Endothelial cell of umbilical vein (primary cell): ENCODE results near the gene TPRA1. TPM values are rescaled to one million over a fixed set of nuclear protein-coding genes. Genes with fewer than 3 reads are reported as not detected.

Experiments
- BruUV-seq: library from RNA; stranded (reverse); fragments of 400-500 nt; replicated peaks from 2 replicates; lab custom pipeline; 2021; lab: Mats Ljungman, UMichigan
- CTCF ChIA-PET: fragments of 300-600, 350-600 bp; sonication (Branson Sonifier 250); formaldehyde crosslinking; loops from one replicate; lab custom pipeline; 2021; ENCODE audit warnings: antibody characterized with exemption, inconsistent platforms; lab: Charles Lee
- POLR2A ChIA-PET: fragments of 300-600, 350-600 bp; sonication (Branson Sonifier 250); formaldehyde crosslinking; loops from one replicate; lab custom pipeline; 2021; ENCODE audit warnings: antibody characterized with exemption, inconsistent platforms; lab: Charles Lee
- DNase-seq: peaks from one replicate; pipeline ENCODE4 v3.0.0-alpha.2; 2011; ENCODE audit warnings: low read depth, low spot score
- FAIRE-seq: peaks from 2 replicates; lab custom pipeline; 2011; peaks lifted over from hg19 to GRCh38; lab: Jason Lieb, UNC
- H2AFZ ChIP-seq: 2 replicates; pipeline ENCODE4 v1.6.0; 2012; ENCODE audit warnings: low read depth, low read length, control low read depth, inconsistent platforms
- H3K27ac ChIP-seq: 2 replicates; pipeline ENCODE4 v1.5.1; 2011; ENCODE audit warnings: low read depth, mild to moderate bottlenecking, control low read depth, low read length, moderate library complexity; ENCODE audit not compliant: insufficient read depth
- H3K27me3 ChIP-seq, 2 experiments: 2 replicates each; pipeline versions ENCODE4 v1.6.0 to v1.6.1; 2011; ENCODE audit warnings: low read length in 2 of 2, mixed read lengths in 1 of 2; ENCODE audit not compliant: control insufficient read depth in 2 of 2, insufficient read depth in 2 of 2
- H3K36me3 ChIP-seq, 2 experiments: 2 replicates in 1 of 2; 3 replicates in 1 of 2; pipeline ENCODE4 v1.5.1; 2011; ENCODE audit warnings: low read length in 2 of 2, mild to moderate bottlenecking in 1 of 2, moderate library complexity in 1 of 2; ENCODE audit not compliant: control insufficient read depth in 2 of 2, insufficient read depth in 2 of 2; ENCODE audit errors: extremely low read depth in 1 of 2
- H3K4me1 ChIP-seq: 3 replicates; pipeline ENCODE4 v1.5.1; 2011; ENCODE audit warnings: mild to moderate bottlenecking, low read length; ENCODE audit not compliant: control insufficient read depth, insufficient read depth; ENCODE audit errors: extremely low read depth
- H3K4me2 ChIP-seq: 2 replicates; pipeline ENCODE4 v1.6.1; 2011; ENCODE audit warnings: low read length, control low read depth, mixed read lengths; ENCODE audit not compliant: insufficient read depth
- H3K4me3 ChIP-seq, 3 experiments: fragments of 200-600 bp in 1 of 3; sonication (generic), shearing (Covaris generic) in 1 of 3; replicated peaks in 1 of 3; 2 replicates each; pipeline ENCODE4 v1.5.1; 2011 to 2016; ENCODE audit warnings: control low read depth in 3 of 3, low read length in 3 of 3, mild to moderate bottlenecking in 2 of 3, inconsistent platforms in 1 of 3, low read depth in 1 of 3, moderate library complexity in 1 of 3; ENCODE audit not compliant: insufficient read depth in 1 of 3
- H3K79me2 ChIP-seq: 2 replicates; pipeline ENCODE4 v1.6.0; 2012; ENCODE audit warnings: low read length, inconsistent platforms; ENCODE audit not compliant: control insufficient read depth, insufficient read depth
- H3K9ac ChIP-seq: replicated peaks from 2 replicates; pipeline ENCODE3; 2011; ENCODE audit warnings: low read length, control low read depth; ENCODE audit not compliant: insufficient read depth; ENCODE audit errors: extremely low read depth
- H3K9me1 ChIP-seq: replicated peaks from 3 replicates; pipeline ENCODE4 v1.6.0; 2011; ENCODE audit warnings: mild to moderate bottlenecking, low read length; ENCODE audit not compliant: control insufficient read depth, insufficient read depth; ENCODE audit errors: extremely low read depth
- H3K9me3 ChIP-seq: replicated peaks from 2 replicates; pipeline ENCODE4 v1.5.1; 2012; ENCODE audit warnings: low read length, inconsistent platforms; ENCODE audit not compliant: control insufficient read depth, insufficient read depth
- H4K20me1 ChIP-seq: replicated peaks from 2 replicates; pipeline ENCODE3; 2011; ENCODE audit warnings: mild to moderate bottlenecking, low read length; ENCODE audit not compliant: control insufficient read depth, insufficient read depth; ENCODE audit errors: extremely low read depth
- EZH2 ChIP-seq: IDR thresholded peaks from 2 replicates; pipeline ENCODE4 v1.6.1; 2012; ENCODE audit warnings: borderline replicate concordance, low read depth, mild to moderate bottlenecking, moderate library complexity, low read length, inconsistent platforms; ENCODE audit not compliant: severe bottlenecking
- FOS ChIP-seq: IDR thresholded peaks from 2 replicates; pipeline ENCODE4 v1.6.1; 2011; ENCODE audit warnings: mild to moderate bottlenecking, low read length, moderate library complexity, borderline replicate concordance; ENCODE audit not compliant: insufficient read depth
- GATA2 ChIP-seq: IDR thresholded peaks from 2 replicates; pipeline ENCODE4 v1.7.0; 2011; ENCODE audit warnings: low read depth, mild to moderate bottlenecking, moderate library complexity, mixed read lengths, low read length; ENCODE audit not compliant: insufficient read length, insufficient read depth
- JUN ChIP-seq: IDR thresholded peaks from 2 replicates; pipeline ENCODE4 v1.6.1; 2011; ENCODE audit warnings: borderline replicate concordance, low read depth; ENCODE audit not compliant: insufficient read length, insufficient read depth
- MYC ChIP-seq: IDR thresholded peaks from one replicate; pipeline ENCODE4 v1.6.1; 2011; ENCODE audit warnings: mild to moderate bottlenecking, low read depth, low read length
- POLR2A ChIP-seq: IDR thresholded peaks from 2 replicates; pipeline ENCODE4 v1.6.1; 2012; ENCODE audit warnings: low read depth, mild to moderate bottlenecking, control low read depth, low read length
- POLR2AphosphoS5 ChIP-seq: IDR thresholded peaks from 2 replicates; pipeline ENCODE4 v1.6.1; 2012; ENCODE audit warnings: low read depth, mild to moderate bottlenecking, control low read depth, low read length, moderate library complexity; ENCODE audit not compliant: insufficient read depth
- dilution Hi-C: fragments of 300-500 bp; cut with MboI; formaldehyde crosslinking; loops from one replicate; pipeline ENCODE4 v1.15.0; 2019; ENCODE audit warnings: low sequenced_read_pairs; ENCODE audit not compliant: extremely low pct_ligation_motif_present
- intact Hi-C: fragments of 100-400 bp; cut with micrococcal nuclease; formaldehyde crosslinking; loops from one replicate; pipeline ENCODE4 v1.10.0; 2022
- polyA plus RNA-seq, 4 experiments: library from polyadenylated mRNA; depleted of rRNA in 3 of 4; stranded (reverse) in 3 of 4; unstranded in 1 of 4; fragments of >200 nt; gene quantifications; 2 replicates each; pipeline versions ENCODE4 v1.2.1 to v1.2.3, GENCODE V29; 2011 to 2012; ENCODE audit warnings: missing spikeins in 1 of 4
- total RNA-seq: library from RNA; stranded (reverse); gene quantifications from 2 replicates; pipeline ENCODE4 v1.2.3, GENCODE V29; 2021
- TF ChIP-seq, protein P1 (sequence below), 2 donors: IDR thresholded peaks; 1 replicate in 1 of 2; 2 replicates in 1 of 2; pipeline ENCODE4 v1.5.1; 2011; ENCODE audit warnings: low read length in 2 of 2, mild to moderate bottlenecking in 2 of 2, moderate library complexity in 2 of 2, control low read depth in 1 of 2, inconsistent platforms in 1 of 2, low read depth in 1 of 2; ENCODE audit not compliant: insufficient read depth in 1 of 2; ENCODE audit errors: extremely low read depth in 1 of 2
- TF ChIP-seq, protein P2 (sequence below): IDR thresholded peaks from 2 replicates; pipeline ENCODE4 v1.6.1; 2011; ENCODE audit not compliant: insufficient read depth, insufficient read length

Gene TPRA1
- total and polyA plus RNA-seq, 2 donors (not counting 3 experiments of a cell fraction or from before 2014, with no cell fraction given): 34.3 to 58.0 TPM

DNA sequence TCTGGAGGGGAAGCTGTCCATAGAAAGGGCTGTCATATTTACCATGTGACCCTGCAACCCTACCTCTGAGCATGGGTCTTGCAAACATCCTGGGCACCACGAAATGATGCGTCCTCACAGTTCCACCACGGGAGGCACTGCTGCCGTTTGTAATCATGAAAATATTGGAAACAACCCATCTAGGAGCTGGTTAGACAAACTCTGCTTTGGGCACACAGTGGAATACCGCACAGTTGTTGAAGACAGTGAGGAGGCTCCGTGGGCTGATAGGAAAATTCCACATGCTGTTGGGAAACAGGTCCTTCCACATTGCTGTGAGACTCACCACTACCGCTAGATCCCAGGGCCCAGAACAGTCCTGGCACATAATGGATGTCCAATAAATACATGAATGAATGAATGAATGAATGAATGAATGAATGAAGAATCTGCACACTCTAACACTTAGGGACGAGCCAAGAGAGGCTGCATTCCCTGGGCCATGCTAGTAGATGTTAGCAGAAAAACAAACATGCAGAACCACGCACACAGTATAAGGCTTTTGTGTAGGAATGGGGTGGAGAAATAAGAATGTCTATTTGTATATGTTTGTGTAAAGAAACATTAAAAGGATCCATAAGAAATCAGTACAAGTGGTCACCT, 40.6 kb downstream of the TPRA1 start:
- TF ChIP-seq JUN (no peak), FOS (no peak), POLR2A (no peak), GATA2 (no peak), POLR2AphosphoS5 (no peak), EZH2 (no peak), MYC (no peak)
- TF ChIP-seq, protein P1, sequence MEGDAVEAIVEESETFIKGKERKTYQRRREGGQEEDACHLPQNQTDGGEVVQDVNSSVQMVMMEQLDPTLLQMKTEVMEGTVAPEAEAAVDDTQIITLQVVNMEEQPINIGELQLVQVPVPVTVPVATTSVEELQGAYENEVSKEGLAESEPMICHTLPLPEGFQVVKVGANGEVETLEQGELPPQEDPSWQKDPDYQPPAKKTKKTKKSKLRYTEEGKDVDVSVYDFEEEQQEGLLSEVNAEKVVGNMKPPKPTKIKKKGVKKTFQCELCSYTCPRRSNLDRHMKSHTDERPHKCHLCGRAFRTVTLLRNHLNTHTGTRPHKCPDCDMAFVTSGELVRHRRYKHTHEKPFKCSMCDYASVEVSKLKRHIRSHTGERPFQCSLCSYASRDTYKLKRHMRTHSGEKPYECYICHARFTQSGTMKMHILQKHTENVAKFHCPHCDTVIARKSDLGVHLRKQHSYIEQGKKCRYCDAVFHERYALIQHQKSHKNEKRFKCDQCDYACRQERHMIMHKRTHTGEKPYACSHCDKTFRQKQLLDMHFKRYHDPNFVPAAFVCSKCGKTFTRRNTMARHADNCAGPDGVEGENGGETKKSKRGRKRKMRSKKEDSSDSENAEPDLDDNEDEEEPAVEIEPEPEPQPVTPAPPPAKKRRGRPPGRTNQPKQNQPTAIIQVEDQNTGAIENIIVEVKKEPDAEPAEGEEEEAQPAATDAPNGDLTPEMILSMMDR (IDR thresholded peaks at IDR 0.05; ENCODE audit: extremely low read depth in 1 of 2, insufficient read depth in 1 of 2, low read depth in 1 of 2, low read length in 2 of 2): no peak
- TF ChIP-seq, protein P2, sequence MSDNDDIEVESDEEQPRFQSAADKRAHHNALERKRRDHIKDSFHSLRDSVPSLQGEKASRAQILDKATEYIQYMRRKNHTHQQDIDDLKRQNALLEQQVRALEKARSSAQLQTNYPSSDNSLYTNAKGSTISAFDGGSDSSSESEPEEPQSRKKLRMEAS: no peak
- H4K20me1 ChIP-seq: no peaks in the 10 kb centered on the region
- ChIA-PET POLR2A (no interaction called here), CTCF (interaction anchor here (0.6 to 1.1 kb wide), 3 partner anchors 25 to 1417 kb away, joined by 3 to 5 read pairs (median 3); no protein-coding TSS in a partner anchor)
- no peaks in the 10 kb centered on the region for H3K79me2 ChIP-seq
- no peaks in the 10 kb centered on the region for H3K9me1 ChIP-seq
- dilution Hi-C loops (no loop called here), intact Hi-C loops (loop anchor here (10.0 kb wide), 1 partner anchor 175 kb away; no protein-coding TSS in a partner anchor)
- H3K36me3 ChIP-seq: no peaks in the 10 kb centered on the region
- H3K4me3 ChIP-seq: no peak overlapping the region
- peaks cover 5 to 7% of the 10 kb centered on the region in 2 experiments for H3K27me3 ChIP-seq
- no peak overlapping the region for H3K9ac ChIP-seq
- DNase-seq (no peak), FAIRE-seq (no peak)
- BruUV-seq: no TSS peak
- no peak overlapping the region for H2AFZ ChIP-seq
- H3K9me3 ChIP-seq: no peaks in the 10 kb centered on the region
- H3K4me2 ChIP-seq: no peak overlapping the region
- H3K27ac ChIP-seq: no peak overlapping the region
- peaks cover 4% of the 10 kb centered on the region for H3K4me1 ChIP-seq
